Parathyroid adenoma (tissue), 2 donors: ENCODE data around the gene NCR2.

ENCODE experiments used
- H2AFZ ChIP-seq: fragments of 300-600 bp; sonication (generic); one replicate; pipeline ENCODE4 v1.7.0; 2017; ENCODE audit warnings: antibody characterized with exemption, mild to moderate bottlenecking
- H3K27ac ChIP-seq: fragments of 300-600 bp; sonication (generic); one replicate; pipeline ENCODE4 v1.7.0; 2017
- H3K27me3 ChIP-seq: fragments of 300-600 bp; sonication (generic); one replicate; pipeline ENCODE4 v1.7.0; 2017; ENCODE audit warnings: low read length; ENCODE audit not compliant: control insufficient read depth, insufficient read depth
- H3K36me3 ChIP-seq: fragments of 300-600 bp; sonication (generic); one replicate; pipeline ENCODE4 v1.7.0; 2017; ENCODE audit warnings: low read length; ENCODE audit not compliant: control insufficient read depth, insufficient read depth
- H3K4me1 ChIP-seq: fragments of 300-600 bp; sonication (generic); one replicate; pipeline ENCODE4 v1.7.0; 2017; ENCODE audit warnings: control low read depth
- H3K4me2 ChIP-seq: fragments of 300-600 bp; sonication (generic); one replicate; pipeline ENCODE4 v1.7.0; 2017; ENCODE audit warnings: low read length
- H3K4me3 ChIP-seq: fragments of 300-600 bp; sonication (generic); one replicate; pipeline ENCODE4 v1.7.0; 2017; ENCODE audit warnings: low read depth, low read length
- H3K79me2 ChIP-seq: fragments of 300-600 bp; sonication (generic); one replicate; pipeline ENCODE4 v1.7.0; 2017; ENCODE audit warnings: control low read depth
- H3K9ac ChIP-seq: fragments of 300-600 bp; sonication (generic); one replicate; pipeline ENCODE4 v1.7.0; 2017; ENCODE audit warnings: mild to moderate bottlenecking
- H3K9me3 ChIP-seq: fragments of 300-600 bp; sonication (generic); one replicate; pipeline ENCODE4 v1.7.0; 2017; ENCODE audit warnings: low read length; ENCODE audit not compliant: control insufficient read depth
- CTCF ChIP-seq: fragments of 300-600 bp; sonication (generic); IDR thresholded peaks from one replicate; pipeline ENCODE4 v1.7.0; 2017; ENCODE audit warnings: antibody characterized with exemption, mild to moderate bottlenecking
- donor health status: primary hyperparathyroidism.

NCR2 gene

GRCh38 chr6:41373919-41374617, 38.7 kb downstream of the NCR2 start:
- no peaks in the 10 kb centered on the region for H3K27me3 ChIP-seq
- H3K4me2 ChIP-seq: peak overlapping the region; percentile 76
- H3K4me3 ChIP-seq: peak overlapping the region; percentile 47
- no peaks in the 10 kb centered on the region for H3K36me3 ChIP-seq
- no peak overlapping the region for H3K9ac ChIP-seq
- TF ChIP-seq CTCF: no peak
- no peaks in the 10 kb centered on the region for H3K9me3 ChIP-seq
- no peak overlapping the region for H3K27ac ChIP-seq
- H3K4me1 ChIP-seq: peaks cover 3% of the 10 kb centered on the region
- no peak overlapping the region for H2AFZ ChIP-seq
- H3K79me2 ChIP-seq: no peaks in the 10 kb centered on the region

- H3K4me1 ChIP-seq: peaks cover 3% of the 10 kb centered on the region
- H3K27me3 ChIP-seq: no peaks in the 10 kb centered on the region
- H2AFZ ChIP-seq: no peak overlapping the region
- H3K36me3 ChIP-seq: no peaks in the 10 kb centered on the region
- no peak overlapping the region for H3K9ac ChIP-seq
- H3K9me3 ChIP-seq: no peaks in the 10 kb centered on the region
- no peak for TF ChIP-seq CTCF
- peak overlapping the region; percentile 47 for H3K4me3 ChIP-seq
- no peak overlapping the region for H3K27ac ChIP-seq
- H3K79me2 ChIP-seq: no peaks in the 10 kb centered on the region
- peak overlapping the region; percentile 76 for H3K4me2 ChIP-seq
Observed at GRCh38 chr6:41374618-41375590, 39.5 kb downstream of the NCR2 start.

- H3K9ac ChIP-seq: no peak overlapping the region
- H3K4me3 ChIP-seq: no peak overlapping the region
- no peak overlapping the region for H2AFZ ChIP-seq
- TF ChIP-seq CTCF: no peak
- H3K36me3 ChIP-seq: no peaks in the 10 kb centered on the region
- peaks cover 3% of the 10 kb centered on the region for H3K4me1 ChIP-seq
- no peaks in the 10 kb centered on the region for H3K79me2 ChIP-seq
- no peaks in the 10 kb centered on the region for H3K9me3 ChIP-seq
- no peak overlapping the region for H3K4me2 ChIP-seq
- no peak overlapping the region for H3K27ac ChIP-seq
- no peaks in the 10 kb centered on the region for H3K27me3 ChIP-seq
Observed at GRCh38 chr6:41375598-41376151, 40.3 kb downstream of the NCR2 start.

GRCh38 chr6:41376176-41376575, 40.8 kb downstream of the NCR2 start:
- no peak overlapping the region for H3K9ac ChIP-seq
- H3K27ac ChIP-seq: no peak overlapping the region
- no peaks in the 10 kb centered on the region for H3K9me3 ChIP-seq
- H3K4me1 ChIP-seq: peaks cover 3% of the 10 kb centered on the region
- H3K4me3 ChIP-seq: no peak overlapping the region
- no peaks in the 10 kb centered on the region for H3K36me3 ChIP-seq
- H3K27me3 ChIP-seq: no peaks in the 10 kb centered on the region
- TF ChIP-seq CTCF: no peak
- no peak overlapping the region for H2AFZ ChIP-seq
- no peak overlapping the region for H3K4me2 ChIP-seq
- no peaks in the 10 kb centered on the region for H3K79me2 ChIP-seq
